Panc1 (cell line): Measurements from ENCODE around the gene STOM. TPM values are rescaled to one million over a fixed set of nuclear protein-coding genes. Genes with fewer than 3 reads are reported as not detected.

Source experiments
- ATAC-seq: fragments of 200-7000 bp; cut with Tn5 transposase; 2 replicates; pipeline ENCODE4 v1.9.1; 2020; ENCODE audit warnings: mild to moderate bottlenecking, moderate library complexity
- BruUV-seq: library from RNA; stranded (reverse); fragments of 400-500 nt; replicated peaks from 2 replicates; lab custom pipeline; 2021; lab: Mats Ljungman, UMichigan
- CTCF ChIA-PET: fragments of 300-600 bp; sonication (Branson Sonifier 250); formaldehyde crosslinking; loops from one replicate; lab custom pipeline; 2022; ENCODE audit warnings: antibody characterized with exemption; lab: Charles Lee
- POLR2A ChIA-PET: fragments of 300-600 bp; sonication (Branson Sonifier 250); formaldehyde crosslinking; loops from one replicate; lab custom pipeline; 2022; ENCODE audit warnings: antibody characterized with exemption; lab: Charles Lee
- DNase-seq: peaks from one replicate; pipeline ENCODE4 v3.0.0-alpha.2; 2010; ENCODE audit warnings: low read depth, low spot score
- H3K27ac ChIP-seq: 2 replicates; pipeline ENCODE4 v1.5.1; 2011; ENCODE audit warnings: mild to moderate bottlenecking, low read length, inconsistent platforms
- H3K27me3 ChIP-seq: fragments of 200-500 bp; sonication (Bioruptor generic); 2 replicates; pipeline ENCODE4 v1.6.0; 2014; ENCODE audit warnings: low read length, inconsistent platforms; ENCODE audit not compliant: control insufficient read depth, insufficient read depth
- H3K36me3 ChIP-seq: fragments of 200-500 bp; sonication (Bioruptor generic); 2 replicates; pipeline ENCODE4 v1.5.1; 2014; ENCODE audit warnings: inconsistent platforms, mild to moderate bottlenecking, low read length, moderate library complexity; ENCODE audit not compliant: control insufficient read depth, insufficient read depth
- H3K4me1 ChIP-seq: 2 replicates; pipeline ENCODE4 v1.5.1; 2011; ENCODE audit warnings: inconsistent platforms, mild to moderate bottlenecking, low read length, moderate library complexity; ENCODE audit not compliant: control insufficient read depth, insufficient read depth
- H3K4me3 ChIP-seq, 2 experiments: 2 replicates each; pipeline ENCODE4 v1.5.1; 2011 to 2012; ENCODE audit warnings: low read depth in 2 of 2, low read length in 2 of 2, mild to moderate bottlenecking in 2 of 2, inconsistent platforms in 1 of 2, moderate library complexity in 1 of 2
- H3K9me3 ChIP-seq: fragments of 200-500 bp; sonication (Bioruptor generic); 2 replicates; pipeline ENCODE4 v1.5.1; 2014; ENCODE audit warnings: low read depth, mild to moderate bottlenecking, inconsistent platforms, low read length, moderate library complexity; ENCODE audit not compliant: control insufficient read depth, insufficient read depth
- CTCF ChIP-seq: fragments of 450-650 bp; IDR thresholded peaks from 2 replicates; pipeline ENCODE4 v1.5.1; 2017; ENCODE audit warnings: mild to moderate bottlenecking
- POLR2AphosphoS5 ChIP-seq: IDR thresholded peaks from 2 replicates; pipeline ENCODE4 v1.6.1; 2012; ENCODE audit warnings: mild to moderate bottlenecking, low read depth, low read length, moderate library complexity
- REST ChIP-seq, 2 experiments: IDR thresholded peaks; 2 replicates each; pipeline ENCODE4 v1.6.1; 2011 to 2012; ENCODE audit warnings: low read depth in 2 of 2, control low read depth in 1 of 2, low read length in 1 of 2, mild to moderate bottlenecking in 1 of 2, moderate library complexity in 1 of 2; ENCODE audit not compliant: insufficient read depth in 1 of 2
- SIN3A ChIP-seq: IDR thresholded peaks from 2 replicates; pipeline ENCODE4 v1.6.1; 2012; ENCODE audit warnings: low read depth, mild to moderate bottlenecking, low read length, moderate library complexity, borderline replicate concordance; ENCODE audit not compliant: insufficient read depth
- TCF7L2 ChIP-seq: IDR thresholded peaks from 2 replicates; pipeline ENCODE4 v1.6.1; 2011; ENCODE audit warnings: mild to moderate bottlenecking, low read depth, low read length, inconsistent platforms
- in situ Hi-C: cut with HindIII; loops from 2 replicates; pipeline ENCODE4 v1.10.0; 2016; ENCODE audit warnings: low sequenced_read_pairs, low pct_unique_long_range_greater_than_20kb
- intact Hi-C: fragments of 100-400 bp; cut with micrococcal nuclease; formaldehyde crosslinking; loops from one replicate; pipeline ENCODE4 v1.10.0; 2022; ENCODE audit not compliant: unreplicated experiment
- total RNA-seq: library from RNA; stranded (reverse); gene quantifications from one replicate; pipeline ENCODE4 v1.2.1, GENCODE V29; 2021; ENCODE audit not compliant: unreplicated experiment

Gene STOM
- total RNA-seq, 1 experiment from 2014 or later, result 81.2 TPM

- H3K4me1 ChIP-seq, result no peaks in the 10 kb centered on the region; the same call in 1 of the 2 replicates
- intact Hi-C loops, result no loop called here
- ATAC-seq (no peak), DNase-seq (no peak)
- no peak overlapping the region for H3K27ac ChIP-seq
- ChIA-PET POLR2A (no interaction called here), CTCF (no interaction called here)
- no peaks in the 10 kb centered on the region for H3K27me3 ChIP-seq
- no peaks in the 10 kb centered on the region for H3K9me3 ChIP-seq
- no peak overlapping the region for H3K4me3 ChIP-seq
- H3K36me3 ChIP-seq, result peaks cover 9% of the 10 kb centered on the region; the same call in 1 of the 2 replicates
- in situ Hi-C loops, result no loop called here
- TF ChIP-seq REST (IDR thresholded peaks at IDR 0.05; ENCODE audit: insufficient read depth in 1 of 2, low read depth in 2 of 2, low read length in 1 of 2) (no peak), TCF7L2 (no peak), CTCF (no peak), POLR2AphosphoS5 (no peak), SIN3A (no peak)
- BruUV-seq, result no TSS peak
Observed at GRCh38 chr9:121354141-121354540, 15.9 kb downstream of the STOM start.

GRCh38 chr9:121353241-121354061 lies 16.6 kb downstream of the STOM start:
- Histone ChIP-seq H3K9me3 (no peaks in the 10 kb centered on the region), H3K27me3 (no peaks in the 10 kb centered on the region), H3K36me3 (peaks cover 9% of the 10 kb centered on the region; the same call in 1 of the 2 replicates), H3K27ac (no peak overlapping the region), H3K4me1 (no peaks in the 10 kb centered on the region; the same call in 1 of the 2 replicates), H3K4me3 (no peak overlapping the region)
- DNase-seq (no peak), ATAC-seq (no peak)
- ChIA-PET CTCF (no interaction called here), POLR2A (no interaction called here)
- in situ Hi-C loops, result no loop called here
- BruUV-seq, result no TSS peak
- intact Hi-C loops, result no loop called here
- no peak for TF ChIP-seq SIN3A
- no peak for TF ChIP-seq POLR2AphosphoS5
- no peak for TF ChIP-seq REST (IDR thresholded peaks at IDR 0.05; ENCODE audit: insufficient read depth in 1 of 2, low read depth in 2 of 2, low read length in 1 of 2)
